A673 (cell line): ENCODE data around the gene SSMEM1. TPM values are rescaled to one million over a fixed set of nuclear protein-coding genes. Genes with fewer than 3 reads are reported as not detected.
A peak's percentile ranks its signal among the peaks of the same experiment; 100 is the strongest.

Experiments used
- BruUV-seq: library from RNA; stranded (reverse); fragments of 400-500 nt; replicated peaks from 2 replicates; lab custom pipeline; 2021; lab: Mats Ljungman, UMichigan
- CTCF ChIA-PET: fragments of 300-600 bp; sonication (Branson Sonifier 250); formaldehyde crosslinking; loops from one replicate; lab custom pipeline; 2022; ENCODE audit warnings: antibody characterized with exemption; lab: Charles Lee
- POLR2A ChIA-PET: fragments of 300-600 bp; sonication (Branson Sonifier 250); formaldehyde crosslinking; loops from one replicate; lab custom pipeline; 2022; ENCODE audit warnings: antibody characterized with exemption; ENCODE audit not compliant: low non-redundant PET; lab: Charles Lee
- DNase-seq: peaks from one replicate; pipeline ENCODE4 v3.0.0-alpha.2; 2015; ENCODE audit warnings: low spot score
- H3K27ac ChIP-seq: fragments of 200-600 bp; sonication (generic); 2 replicates; pipeline ENCODE4 v1.5.1; 2016; ENCODE audit warnings: mixed run types, low read depth, mild to moderate bottlenecking, mixed read lengths, antibody characterized with exemption, low read length; ENCODE audit not compliant: poor library complexity, severe bottlenecking
- H3K27me3 ChIP-seq: fragments of 200-600 bp; sonication (generic); replicated peaks from 2 replicates; pipeline ENCODE4 v1.6.1; 2017; ENCODE audit warnings: mixed run types, low read depth, mild to moderate bottlenecking, mixed read lengths, antibody characterized with exemption, low read length; ENCODE audit not compliant: insufficient read depth, poor library complexity
- H3K36me3 ChIP-seq: fragments of 200-600 bp; sonication (generic); 2 replicates; pipeline ENCODE4 v1.6.1; 2016; ENCODE audit warnings: mixed run types, mild to moderate bottlenecking, mixed read lengths, antibody characterized with exemption, low read length; ENCODE audit not compliant: insufficient read depth, poor library complexity, severe bottlenecking
- H3K4me1 ChIP-seq: fragments of 200-600 bp; sonication (generic); 2 replicates; pipeline ENCODE4 v1.6.1; 2017; ENCODE audit warnings: mixed run types, mild to moderate bottlenecking, mixed read lengths, antibody characterized with exemption, low read length; ENCODE audit not compliant: insufficient read depth, poor library complexity, severe bottlenecking
- H3K4me3 ChIP-seq: fragments of 200-600 bp; sonication (generic); 2 replicates; pipeline ENCODE4 v1.5.1; 2016; ENCODE audit warnings: low read depth, mixed run types, mild to moderate bottlenecking, mixed read lengths, low read length; ENCODE audit not compliant: poor library complexity, severe bottlenecking
- H3K9me3 ChIP-seq: fragments of 200-600 bp; sonication (generic); 2 replicates; pipeline ENCODE4 v1.6.1; 2016; ENCODE audit warnings: mixed run types, low read depth, mild to moderate bottlenecking, mixed read lengths, antibody characterized with exemption, low read length; ENCODE audit not compliant: poor library complexity, severe bottlenecking
- EZH2 ChIP-seq: fragments of 200-600 bp; sonication (generic); IDR thresholded peaks from 2 replicates; pipeline ENCODE4 v1.6.1; 2017; ENCODE audit warnings: borderline replicate concordance, low read depth, mild to moderate bottlenecking, mixed read lengths, antibody characterized with exemption, low read length; ENCODE audit not compliant: poor library complexity, severe bottlenecking
- intact Hi-C: fragments of 100-400 bp; cut with micrococcal nuclease; formaldehyde crosslinking; loops from one replicate; pipeline ENCODE4 v1.10.0; 2022; ENCODE audit not compliant: unreplicated experiment
- total RNA-seq: library from RNA; stranded (reverse); gene quantifications from 2 replicates; pipeline ENCODE4 v1.2.3, GENCODE V29; 2021
- TF ChIP-seq, protein P1 (sequence below): fragments of 300-800, 200-600 bp; sonication (generic); conservative IDR thresholded peaks from 2 replicates; pipeline ENCODE4 v1.5.1; 2017; ENCODE audit warnings: low read depth, mild to moderate bottlenecking, antibody characterized with exemption, low read length, moderate library complexity, mixed read lengths

Gene SSMEM1
- total RNA-seq, 1 experiment from 2014 or later = not detected

- intact Hi-C loops = no loop called here
- peaks cover 2% of the 10 kb centered on the region for H3K36me3 ChIP-seq
- no TSS peak for BruUV-seq
- ChIA-PET POLR2A (interaction anchor here (0.7 kb wide), 1 partner anchor 751 kb away, joined by 3 read pairs; no protein-coding TSS in a partner anchor), CTCF (interaction anchor here (0.5 kb wide), 1 partner anchor 65 kb away, joined by 7 read pairs; no protein-coding TSS in a partner anchor)
- no peak overlapping the region for H3K27ac ChIP-seq
- peaks cover 7% of the 10 kb centered on the region for H3K4me1 ChIP-seq
- no peaks in the 10 kb centered on the region for H3K27me3 ChIP-seq
- no peak overlapping the region for H3K4me3 ChIP-seq
- DNase-seq = no peak
- H3K9me3 ChIP-seq = no peaks in the 10 kb centered on the region
- no peak for TF ChIP-seq EZH2
- TF ChIP-seq, protein P1, sequence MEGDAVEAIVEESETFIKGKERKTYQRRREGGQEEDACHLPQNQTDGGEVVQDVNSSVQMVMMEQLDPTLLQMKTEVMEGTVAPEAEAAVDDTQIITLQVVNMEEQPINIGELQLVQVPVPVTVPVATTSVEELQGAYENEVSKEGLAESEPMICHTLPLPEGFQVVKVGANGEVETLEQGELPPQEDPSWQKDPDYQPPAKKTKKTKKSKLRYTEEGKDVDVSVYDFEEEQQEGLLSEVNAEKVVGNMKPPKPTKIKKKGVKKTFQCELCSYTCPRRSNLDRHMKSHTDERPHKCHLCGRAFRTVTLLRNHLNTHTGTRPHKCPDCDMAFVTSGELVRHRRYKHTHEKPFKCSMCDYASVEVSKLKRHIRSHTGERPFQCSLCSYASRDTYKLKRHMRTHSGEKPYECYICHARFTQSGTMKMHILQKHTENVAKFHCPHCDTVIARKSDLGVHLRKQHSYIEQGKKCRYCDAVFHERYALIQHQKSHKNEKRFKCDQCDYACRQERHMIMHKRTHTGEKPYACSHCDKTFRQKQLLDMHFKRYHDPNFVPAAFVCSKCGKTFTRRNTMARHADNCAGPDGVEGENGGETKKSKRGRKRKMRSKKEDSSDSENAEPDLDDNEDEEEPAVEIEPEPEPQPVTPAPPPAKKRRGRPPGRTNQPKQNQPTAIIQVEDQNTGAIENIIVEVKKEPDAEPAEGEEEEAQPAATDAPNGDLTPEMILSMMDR = no peak
These were observed 856 bp downstream of the SSMEM1 start for GRCh38 chr7:130208516-130208915.

DNA sequence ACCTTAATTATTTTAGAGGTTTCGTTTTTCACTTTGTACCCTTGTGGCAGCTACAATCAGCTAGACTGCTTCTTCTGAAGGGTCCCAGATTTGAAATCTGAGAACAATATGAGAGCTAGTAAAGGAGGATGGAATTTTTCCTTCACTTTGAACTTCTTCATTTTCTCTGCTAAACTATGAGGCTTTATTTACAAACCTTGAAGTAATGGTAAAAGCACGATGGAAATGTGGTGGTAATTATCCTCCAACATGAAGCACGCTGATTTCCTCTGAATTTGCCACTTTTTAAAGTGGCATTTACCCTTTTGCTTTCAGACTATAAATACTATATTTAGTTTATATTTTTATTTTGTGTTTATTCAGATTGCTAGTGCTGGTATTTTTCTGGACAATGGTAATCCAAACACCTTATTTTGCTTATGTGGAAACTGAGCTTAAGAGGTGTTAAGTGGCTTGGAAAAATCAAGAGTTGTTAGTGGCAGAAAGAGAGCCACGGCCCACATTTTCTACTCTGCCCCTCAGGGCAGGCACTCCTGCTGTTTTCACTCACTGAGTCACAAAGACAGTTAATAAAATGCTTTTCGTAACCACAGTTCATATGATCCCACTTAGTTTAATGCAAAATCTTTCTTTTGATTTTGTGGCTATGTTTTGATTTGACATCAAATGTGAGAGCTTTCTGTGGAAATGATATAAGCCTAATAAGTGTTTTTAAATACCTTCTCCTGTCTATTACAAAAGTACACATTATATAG lies 2.7 kb downstream of the SSMEM1 start:
- Histone ChIP-seq H3K4me3 (no peak overlapping the region), H3K36me3 (no peaks in the 10 kb centered on the region), H3K27me3 (no peaks in the 10 kb centered on the region), H3K27ac (no peak overlapping the region), H3K4me1 (no peaks in the 10 kb centered on the region), H3K9me3 (no peaks in the 10 kb centered on the region)
- peak; percentile 28 for DNase-seq
- no TSS peak for BruUV-seq
- ChIA-PET POLR2A (no interaction called here), CTCF (no interaction called here)
- TF ChIP-seq EZH2 = no peak
- TF ChIP-seq, protein P1 = no peak
- intact Hi-C loops = no loop called here

GRCh38 chr7:130213828-130214227 lies 6.2 kb downstream of the SSMEM1 start:
- Histone ChIP-seq H3K36me3 (no peaks in the 10 kb centered on the region), H3K9me3 (no peaks in the 10 kb centered on the region), H3K4me1 (no peaks in the 10 kb centered on the region), H3K27ac (no peak overlapping the region), H3K27me3 (no peaks in the 10 kb centered on the region), H3K4me3 (no peak overlapping the region)
- TF ChIP-seq, protein P1 = no peak
- no peak for TF ChIP-seq EZH2
- no peak for DNase-seq
- CTCF ChIA-PET = interaction anchor here (0.6 kb wide), 1 partner anchor 59 kb away, joined by 3 read pairs; no protein-coding TSS in a partner anchor
- intact Hi-C loops = no loop called here
- POLR2A ChIA-PET = no interaction called here
- BruUV-seq = no TSS peak
